Kidney glomerular epithelial cell (primary cell): ENCODE data around the gene MYO3B.

Source experiments
- DNase-seq: peaks from one replicate; lab custom pipeline; 2025; lab: John Stamatoyannopoulos, UW

Gene MYO3B

GRCh38 chr2:170235860-170236679 lies 58.1 kb downstream of the MYO3B start:
- DNase-seq: peak; percentile 22

GRCh38 chr2:170236680-170237047 lies 58.7 kb downstream of the MYO3B start:
- no peak for DNase-seq

GRCh38 chr2:170237572-170238120 lies 59.7 kb downstream of the MYO3B start:
- no peak for DNase-seq

- no peak for DNase-seq
Observed at GRCh38 chr2:170238776-170239175, 60.8 kb downstream of the MYO3B start.

GRCh38 chr2:170240629-170241028 lies 62.7 kb downstream of the MYO3B start:
- no peak for DNase-seq

- no peak for DNase-seq
Observed at GRCh38 chr2:170241756-170242155, 63.8 kb downstream of the MYO3B start.

- no peak for DNase-seq
Observed at GRCh38 chr2:170243118-170243837, 65.3 kb downstream of the MYO3B start.

- no peak for DNase-seq
Observed at GRCh38 chr2:170243898-170244297, 66.0 kb downstream of the MYO3B start.

GRCh38 chr2:170244555-170244954 lies 66.6 kb downstream of the MYO3B start:
- DNase-seq: no peak

GRCh38 chr2:170245312-170245711 lies 67.4 kb downstream of the MYO3B start:
- DNase-seq: no peak

- no peak for DNase-seq
Observed at GRCh38 chr2:170247333-170247732, 69.4 kb downstream of the MYO3B start.

- DNase-seq: no peak
Observed at GRCh38 chr2:170247882-170248393, 70.0 kb downstream of the MYO3B start.

- no peak for DNase-seq
Observed at GRCh38 chr2:170248574-170249393, 70.8 kb downstream of the MYO3B start.

- no peak for DNase-seq
Observed at GRCh38 chr2:170249761-170250160, 71.8 kb downstream of the MYO3B start.

- DNase-seq: no peak
Observed at GRCh38 chr2:170250584-170250983, 72.6 kb downstream of the MYO3B start.

- no peak for DNase-seq
Observed at GRCh38 chr2:170252414-170252813, 74.5 kb downstream of the MYO3B start.

- no peak for DNase-seq
Observed at GRCh38 chr2:170253721-170254230, 75.8 kb downstream of the MYO3B start.

- DNase-seq: no peak
Observed at GRCh38 chr2:170254293-170254732, 76.4 kb downstream of the MYO3B start.

GRCh38 chr2:170255137-170255536 lies 77.2 kb downstream of the MYO3B start:
- no peak for DNase-seq

- DNase-seq: peak; percentile 4
Observed at GRCh38 chr2:170255971-170256370, 78.0 kb downstream of the MYO3B start.

- no peak for DNase-seq
Observed at GRCh38 chr2:170258382-170258781, 80.4 kb downstream of the MYO3B start.

- DNase-seq: no peak
Observed at GRCh38 chr2:170260188-170260587, 82.2 kb downstream of the MYO3B start.
